Hepatocyte (in vitro differentiated cells): ENCODE measurements around the gene DLGAP3.

ENCODE experiments used
- CTCF ChIP-seq: fragments of 200-600 bp; sonication (generic); IDR thresholded peaks from 2 replicates; pipeline ENCODE4 v1.5.1; 2016; ENCODE audit warnings: antibody characterized with exemption, mild to moderate bottlenecking; ENCODE audit not compliant: poor library complexity
- EZH2 ChIP-seq: fragments of 200-600 bp; sonication (generic); IDR thresholded peaks from 2 replicates; pipeline ENCODE4 v1.6.1; 2016; ENCODE audit warnings: antibody characterized with exemption, mild to moderate bottlenecking, borderline replicate concordance

GRCh38 chr1:34824817-34825454, 104.5 kb downstream of the DLGAP3 start:
- no peak for TF ChIP-seq CTCF
- TF ChIP-seq EZH2 = no peak
